ENCODE results near the gene SOS2.

DNA sequence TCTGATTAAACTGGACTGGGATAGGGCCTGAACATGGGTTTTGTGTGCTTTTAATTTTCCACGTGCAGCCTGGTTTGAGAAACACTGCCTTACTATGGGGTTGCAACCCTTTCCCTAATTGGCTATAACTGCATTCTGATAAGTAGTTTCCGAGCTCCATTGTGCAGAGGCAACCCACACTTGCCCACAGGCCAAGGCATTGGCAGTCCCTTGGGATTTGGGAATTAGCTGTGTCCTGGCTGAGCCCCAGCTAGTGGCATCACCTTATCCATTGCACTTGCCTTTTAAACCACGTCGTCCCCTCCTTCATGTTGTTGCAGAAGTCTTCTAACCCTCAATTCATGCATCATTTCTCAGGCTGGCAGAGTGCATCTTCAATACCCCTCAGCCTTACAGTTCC lies 125.2 kb downstream of the SOS2 start:
- TF ChIP-seq, protein P1, sequence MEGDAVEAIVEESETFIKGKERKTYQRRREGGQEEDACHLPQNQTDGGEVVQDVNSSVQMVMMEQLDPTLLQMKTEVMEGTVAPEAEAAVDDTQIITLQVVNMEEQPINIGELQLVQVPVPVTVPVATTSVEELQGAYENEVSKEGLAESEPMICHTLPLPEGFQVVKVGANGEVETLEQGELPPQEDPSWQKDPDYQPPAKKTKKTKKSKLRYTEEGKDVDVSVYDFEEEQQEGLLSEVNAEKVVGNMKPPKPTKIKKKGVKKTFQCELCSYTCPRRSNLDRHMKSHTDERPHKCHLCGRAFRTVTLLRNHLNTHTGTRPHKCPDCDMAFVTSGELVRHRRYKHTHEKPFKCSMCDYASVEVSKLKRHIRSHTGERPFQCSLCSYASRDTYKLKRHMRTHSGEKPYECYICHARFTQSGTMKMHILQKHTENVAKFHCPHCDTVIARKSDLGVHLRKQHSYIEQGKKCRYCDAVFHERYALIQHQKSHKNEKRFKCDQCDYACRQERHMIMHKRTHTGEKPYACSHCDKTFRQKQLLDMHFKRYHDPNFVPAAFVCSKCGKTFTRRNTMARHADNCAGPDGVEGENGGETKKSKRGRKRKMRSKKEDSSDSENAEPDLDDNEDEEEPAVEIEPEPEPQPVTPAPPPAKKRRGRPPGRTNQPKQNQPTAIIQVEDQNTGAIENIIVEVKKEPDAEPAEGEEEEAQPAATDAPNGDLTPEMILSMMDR (IDR thresholded peaks at IDR 0.05; ENCODE audit: low read length), result no peak
- no peak for TF ChIP-seq EZH2 (IDR thresholded peaks at IDR 0.05; ENCODE audit: borderline replicate concordance, low read length)
